ENCODE data around the gene ID1.
"Not testable (repeated sequence)": the region's sequence is repeated elsewhere in the genome, so short reads cannot be mapped to it uniquely, and the experiment has no call there.

The ID1 gene

DNA sequence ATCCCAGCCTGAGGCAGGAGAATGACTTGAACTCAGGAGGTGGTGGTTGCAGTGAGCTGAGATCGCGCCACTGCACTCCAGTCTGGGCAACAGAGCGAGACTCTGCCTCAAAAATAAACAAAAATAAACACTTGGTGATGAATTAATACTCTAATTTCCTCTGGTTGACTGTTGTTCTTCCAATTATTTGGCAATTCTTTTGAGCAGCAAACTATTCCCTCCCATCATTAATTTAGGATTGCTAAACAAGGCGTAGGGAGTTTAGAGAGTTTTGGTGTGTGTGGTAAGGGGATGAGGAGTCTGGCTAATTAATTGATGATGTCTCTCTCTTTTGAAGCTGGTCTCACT is 2.7 kb upstream of the ID1 start:
- DNase-seq (ENCODE audit: low read depth in 2 of 2): no peak

DNA sequence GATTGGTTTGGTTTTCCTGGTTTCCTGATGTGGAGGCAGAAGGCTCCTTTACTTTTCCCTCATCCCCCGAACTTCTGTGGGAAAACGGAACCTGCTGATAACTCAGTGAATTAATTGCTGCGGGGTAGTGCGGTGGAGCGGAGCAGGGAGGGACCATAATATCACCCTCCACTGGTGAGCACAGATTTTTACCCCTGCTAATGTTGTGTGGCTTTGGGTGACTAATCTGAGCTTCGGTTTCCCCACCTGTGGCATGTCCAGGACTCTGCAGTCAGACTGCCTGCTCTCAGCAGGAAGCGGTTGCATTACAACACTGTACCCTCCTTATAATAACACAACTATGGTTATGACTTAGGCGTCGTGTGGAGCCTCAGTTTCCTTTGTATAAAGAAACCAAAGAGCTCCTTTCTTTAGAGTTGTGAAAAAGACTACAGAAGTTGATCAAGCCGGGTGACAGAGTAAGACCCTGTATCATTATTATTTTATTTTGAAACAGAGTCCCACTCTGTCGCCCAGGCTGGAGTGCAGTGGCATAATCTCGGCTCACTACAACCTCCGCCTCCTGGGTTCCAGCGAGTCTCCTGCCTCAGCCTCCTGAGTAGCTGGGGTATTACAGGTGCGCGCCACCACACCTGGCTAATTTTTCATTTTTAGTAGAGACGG is 2.2 kb upstream of the ID1 start:
- peak; percentile 23 to 45 for DNase-seq (ENCODE audit: low read depth in 2 of 2)

DNA sequence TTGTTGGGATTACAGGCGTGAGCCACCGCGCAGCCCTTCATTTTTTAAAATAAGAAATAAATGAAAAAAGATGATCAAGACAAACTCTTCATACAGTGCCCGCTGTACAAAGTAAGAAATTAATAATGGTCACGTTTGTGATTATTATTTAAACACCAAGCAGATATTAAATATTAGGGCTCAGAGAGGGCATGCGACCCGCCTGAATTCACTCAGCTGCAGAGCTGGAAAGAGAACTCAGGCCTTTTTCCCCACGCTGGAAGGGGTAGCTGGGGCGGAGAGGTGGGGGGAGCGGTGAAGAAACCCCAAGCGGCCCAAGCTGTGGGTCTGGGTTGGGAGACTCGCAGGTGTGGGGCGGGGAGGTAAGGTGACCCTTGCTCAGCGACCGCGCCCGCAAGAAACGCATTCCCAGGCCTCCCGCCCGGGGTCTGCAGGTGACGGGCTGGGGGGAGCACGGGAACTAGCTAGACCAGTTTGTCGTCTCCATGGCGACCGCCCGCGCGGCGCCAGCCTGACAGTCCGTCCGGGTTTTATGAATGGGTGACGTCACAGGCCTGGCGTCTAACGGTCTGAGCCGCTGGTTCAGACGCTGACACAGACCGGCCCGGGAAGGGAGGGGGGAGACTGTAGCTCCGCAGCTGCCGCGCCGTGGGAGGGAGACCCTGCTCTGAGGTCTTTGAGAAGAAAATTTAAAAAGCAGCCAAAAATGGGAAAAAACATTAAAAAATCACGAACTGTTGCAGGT is 1.1 kb upstream of the ID1 start:
- peak; percentile 69 to 72 for DNase-seq (ENCODE audit: low read depth in 2 of 2)

DNA sequence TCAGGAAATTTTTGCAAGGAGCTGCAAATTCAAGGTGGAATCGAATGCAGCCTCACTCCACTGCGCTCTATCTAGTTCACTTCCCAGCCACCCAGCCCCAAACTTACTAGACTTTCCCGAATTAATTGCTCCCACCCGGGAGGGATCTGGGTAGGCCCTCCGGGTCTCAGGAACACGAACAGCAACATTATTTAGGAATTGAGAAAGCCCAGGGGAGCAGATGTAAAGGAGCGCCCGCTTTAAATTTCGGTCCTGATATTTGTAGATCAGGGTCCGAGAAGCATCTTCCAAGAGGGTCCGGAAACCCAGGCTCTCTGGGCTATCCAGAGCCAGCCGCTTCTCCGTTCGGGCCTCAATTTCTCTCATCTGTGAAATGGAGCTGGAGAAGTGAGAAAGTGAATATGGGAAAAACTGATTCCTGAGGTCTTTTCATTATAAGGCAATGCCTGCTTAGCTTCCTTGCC is 490 bp upstream of the ID1 start:
- DNase-seq (ENCODE audit: low read depth in 2 of 2): no peak

DNA sequence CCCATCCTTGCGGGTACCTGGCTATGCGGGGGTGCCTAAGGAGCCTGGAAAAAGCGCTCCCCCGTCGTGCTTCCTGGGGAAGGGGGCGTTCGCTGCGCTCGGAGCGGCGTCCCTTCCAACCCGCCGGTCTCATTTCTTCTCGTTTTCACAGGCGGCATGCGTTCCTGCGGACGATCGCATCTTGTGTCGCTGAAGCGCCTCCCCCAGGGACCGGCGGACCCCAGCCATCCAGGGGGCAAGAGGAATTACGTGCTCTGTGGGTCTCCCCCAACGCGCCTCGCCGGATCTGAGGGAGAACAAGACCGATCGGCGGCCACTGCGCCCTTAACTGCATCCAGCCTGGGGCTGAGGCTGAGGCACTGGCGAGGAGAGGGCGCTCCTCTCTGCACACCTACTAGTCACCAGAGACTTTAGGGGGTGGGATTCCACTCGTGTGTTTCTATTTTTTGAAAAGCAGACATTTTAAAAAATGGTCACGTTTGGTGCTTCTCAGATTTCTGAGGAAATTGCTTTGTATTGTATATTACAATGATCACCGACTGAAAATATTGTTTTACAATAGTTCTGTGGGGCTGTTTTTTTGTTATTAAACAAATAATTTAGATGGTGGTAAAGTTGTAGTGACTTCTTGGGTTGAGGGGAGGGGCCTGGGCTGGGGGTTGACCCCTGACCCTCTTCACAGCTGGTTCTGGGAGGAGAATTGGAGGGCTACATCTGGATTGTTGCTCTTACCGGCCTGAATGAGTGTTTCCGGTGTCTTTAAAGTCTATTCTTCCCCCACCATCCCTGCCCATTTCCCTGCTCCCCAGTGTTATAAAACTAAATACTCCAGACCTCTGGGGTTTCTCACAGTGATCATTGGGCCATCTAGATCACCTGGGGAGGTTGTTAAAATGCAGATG is 1.1 kb downstream of the ID1 start:
- no peak for DNase-seq (ENCODE audit: low read depth in 2 of 2)

DNA sequence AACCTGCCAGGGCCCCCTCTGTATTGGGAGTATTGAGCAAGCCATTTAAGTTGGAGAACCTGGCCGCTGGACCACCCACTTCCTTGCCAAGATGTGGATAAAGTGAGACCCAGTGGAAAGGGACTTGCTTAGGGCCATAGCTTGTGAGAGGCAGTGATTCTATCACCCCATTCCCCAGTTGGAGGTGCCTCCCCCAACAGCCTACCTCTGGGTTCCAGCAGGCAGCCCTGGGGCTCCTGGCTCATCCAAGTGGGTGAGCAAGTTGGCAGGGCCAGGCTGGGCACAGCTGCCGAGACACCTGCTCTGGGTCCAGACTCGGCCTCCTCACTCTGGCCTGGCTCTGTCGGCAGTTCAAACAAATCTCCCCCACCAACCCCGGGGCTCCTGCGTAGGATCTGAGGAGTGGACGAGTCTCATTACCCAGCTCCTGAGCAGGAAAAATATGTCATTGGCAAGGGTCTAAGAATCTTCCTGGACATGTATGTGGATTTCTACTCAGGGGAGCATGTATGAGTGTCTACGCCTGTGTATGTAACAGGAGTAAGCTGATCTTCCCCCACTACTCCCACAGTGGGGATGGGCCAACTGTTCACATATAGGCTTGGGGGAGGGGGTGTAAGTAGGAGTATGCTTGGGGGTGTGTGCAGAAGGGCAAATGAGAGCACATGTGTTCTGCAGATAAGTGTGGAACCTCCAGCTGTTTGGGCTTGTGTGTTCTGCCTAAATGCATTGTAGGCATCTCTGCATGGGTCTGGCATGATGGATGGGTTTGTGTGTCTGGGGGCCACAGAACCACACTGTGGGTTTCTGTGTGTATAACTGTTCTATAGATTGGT is 1.9 kb downstream of the ID1 start:
- DNase-seq (ENCODE audit: low read depth in 2 of 2): no peak

DNA sequence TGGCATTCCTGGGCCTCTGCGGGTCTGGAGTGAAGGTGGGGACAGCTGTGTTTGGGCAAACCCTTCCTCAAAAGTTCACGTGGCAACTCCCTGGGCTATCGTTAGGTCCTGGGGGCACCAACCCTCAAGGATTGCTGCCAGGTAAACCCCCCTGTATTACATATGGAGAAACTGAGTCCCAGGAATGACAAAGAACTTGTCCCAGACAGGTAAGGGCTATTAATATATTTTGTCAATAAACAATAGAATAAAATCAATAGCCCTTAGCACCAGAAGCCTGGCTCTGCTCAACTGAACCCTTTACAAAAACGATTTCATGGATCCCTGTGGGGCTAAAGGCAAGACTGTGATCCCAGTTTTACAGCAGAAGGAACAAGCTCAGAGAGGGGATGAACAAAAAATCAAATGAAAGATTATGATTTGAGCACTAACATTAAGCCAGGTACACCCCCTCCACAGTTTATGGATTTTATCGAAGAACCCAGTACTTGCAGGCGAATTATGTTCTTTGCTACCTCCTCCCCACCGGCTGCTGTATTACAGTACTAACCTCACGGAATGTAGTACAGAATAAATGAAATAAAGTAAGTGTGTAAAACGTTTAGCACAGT is 2.7 kb downstream of the ID1 start:
- no peak for DNase-seq (ENCODE audit: low read depth in 2 of 2)

DNA sequence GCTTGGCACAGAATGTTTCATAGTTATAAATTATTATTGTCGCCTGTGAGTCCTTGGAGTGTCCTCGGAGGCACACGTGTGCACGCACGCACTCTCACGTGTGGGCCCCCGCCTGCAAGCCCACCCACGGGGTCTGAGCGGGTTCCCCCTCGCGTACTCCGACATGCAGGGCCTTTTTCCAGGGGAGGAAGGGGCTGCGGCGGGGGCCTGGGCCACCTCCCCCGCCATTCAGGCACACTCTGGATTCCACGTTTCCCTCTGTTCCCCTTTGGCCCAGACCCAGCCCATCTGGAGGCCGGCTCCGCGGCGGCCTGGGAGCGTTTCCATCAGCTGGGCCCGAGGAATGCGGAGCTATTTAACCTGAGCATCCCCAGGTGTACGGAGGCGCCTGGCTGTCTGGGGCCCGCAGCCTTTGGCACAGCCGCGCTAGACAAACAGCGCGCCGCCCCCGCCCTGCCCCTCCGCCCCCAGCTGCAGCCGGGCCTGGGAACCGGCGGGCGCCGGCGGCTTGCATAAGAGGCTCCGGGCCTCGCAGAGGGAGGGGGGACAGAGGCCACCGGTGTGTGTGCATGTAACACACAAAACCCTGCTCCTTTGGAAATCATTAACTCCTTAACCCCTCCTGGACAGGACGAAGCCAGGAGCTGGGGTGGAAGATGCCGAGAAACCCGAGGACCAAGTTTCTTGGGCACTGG is 3.3 kb downstream of the ID1 start:
- DNase-seq (ENCODE audit: low read depth in 2 of 2): no peak

DNA sequence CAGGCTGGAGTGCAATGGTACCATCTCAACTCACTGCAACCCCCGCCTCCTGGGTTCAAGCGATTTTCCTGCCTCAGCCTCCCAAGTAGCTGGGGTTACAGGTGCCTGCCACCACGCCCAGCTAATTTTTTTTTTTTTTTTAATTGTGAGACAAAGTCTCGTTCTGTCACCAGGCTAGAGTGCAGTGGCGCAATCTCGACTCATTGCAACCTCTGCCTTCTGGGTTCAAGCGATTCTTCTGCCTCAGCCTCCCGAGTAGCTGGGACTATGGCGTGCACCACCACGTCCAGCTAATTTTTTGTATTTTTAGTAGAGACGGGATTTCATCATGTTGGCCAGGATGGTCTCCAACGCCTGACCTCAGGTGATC is 7.2 kb downstream of the ID1 start:
- not testable (repeated sequence) for DNase-seq (ENCODE audit: low read depth in 2 of 2)

DNA sequence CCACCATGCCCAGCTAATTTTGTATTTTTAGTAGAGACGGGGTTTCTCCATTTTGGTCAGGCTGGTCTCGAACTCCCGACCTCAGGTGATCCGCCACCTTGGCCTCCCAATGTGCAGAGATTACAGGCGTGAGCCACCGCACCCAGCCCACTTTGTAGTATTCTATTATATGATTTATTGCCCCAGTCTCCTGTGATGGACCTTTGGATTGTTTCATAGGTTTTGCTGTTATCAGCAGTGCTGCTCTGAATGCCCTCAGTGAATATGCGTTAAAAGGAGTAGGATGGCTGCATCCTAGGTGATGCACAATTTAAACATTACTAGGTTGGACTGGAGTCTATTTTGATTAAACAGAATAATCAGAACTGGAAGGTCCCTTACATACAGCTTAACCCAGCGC is 10.3 kb downstream of the ID1 start:
- DNase-seq (ENCODE audit: low read depth in 2 of 2): no peak

DNA sequence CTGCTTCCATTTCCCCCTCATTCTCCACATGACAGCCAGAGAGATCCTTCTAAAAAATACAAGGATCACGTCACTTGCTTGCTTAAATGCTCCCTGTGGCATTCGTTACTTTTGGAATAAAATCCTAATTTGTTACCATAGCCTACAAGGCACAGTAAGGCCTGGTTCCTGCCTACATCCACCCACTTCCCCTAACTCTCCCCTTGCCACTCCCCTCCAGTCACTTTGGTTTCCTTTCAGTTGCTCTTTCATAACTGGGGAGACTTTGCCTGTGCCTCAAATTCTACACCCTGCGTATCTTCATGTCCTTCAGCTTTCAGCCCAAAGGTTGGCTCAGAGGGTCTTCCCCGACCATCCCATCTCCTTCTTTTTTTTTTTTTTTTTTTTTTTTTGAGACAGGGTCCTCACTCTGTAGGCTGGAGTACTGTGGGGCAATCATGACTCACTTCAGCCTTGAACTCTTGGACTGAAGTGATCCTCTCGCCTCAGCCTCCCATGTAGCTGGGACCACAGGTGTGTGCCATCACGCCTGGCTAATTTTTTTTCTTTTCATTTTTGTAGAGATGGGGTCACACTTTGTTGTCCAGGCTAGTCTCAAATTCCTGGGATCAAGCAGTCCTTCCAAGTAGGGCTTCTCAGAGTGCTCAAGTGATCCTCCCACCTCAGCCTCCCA is 12.5 kb downstream of the ID1 start:
- no peak for DNase-seq (ENCODE audit: low read depth in 2 of 2)

DNA sequence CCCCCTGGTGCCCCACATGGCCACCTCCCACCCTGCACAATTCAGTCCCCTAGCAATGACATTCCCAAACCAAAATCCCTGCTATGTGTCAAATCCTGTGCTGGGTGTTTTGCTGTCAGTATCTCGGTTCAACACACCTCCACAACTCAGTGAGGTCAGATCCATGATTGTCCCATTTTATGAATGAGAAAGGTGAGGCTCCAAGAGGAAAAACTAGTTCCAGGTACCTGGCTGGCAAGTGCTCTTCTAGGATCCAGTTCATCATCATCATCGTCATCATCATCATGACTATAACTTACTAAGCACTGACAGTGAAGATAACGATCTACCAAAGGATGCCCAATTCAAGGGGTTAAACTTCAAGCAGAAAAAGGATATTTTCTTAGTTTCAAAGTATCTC is 15.2 kb downstream of the ID1 start:
- no peak for DNase-seq (ENCODE audit: low read depth in 2 of 2)

DNA sequence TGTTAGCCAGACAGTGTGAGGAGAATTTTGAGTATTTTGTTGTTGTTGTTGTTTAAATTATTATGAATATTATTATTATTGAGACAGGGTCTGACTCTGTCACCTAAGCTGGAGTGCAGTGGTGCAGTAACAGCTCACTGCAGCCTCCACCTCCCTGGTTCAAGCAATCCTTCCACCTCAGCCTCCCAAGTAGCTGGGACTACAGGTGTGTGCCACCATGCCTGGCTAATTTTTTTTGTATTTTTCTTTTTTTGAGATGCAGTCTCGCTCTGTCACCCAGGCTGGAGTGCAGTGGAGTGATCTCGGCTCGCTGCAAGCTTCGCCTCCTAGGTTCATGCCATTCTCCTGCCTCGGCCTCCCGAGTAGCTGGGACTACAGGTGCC is 18.0 kb downstream of the ID1 start:
- DNase-seq (ENCODE audit: low read depth in 2 of 2): not testable (repeated sequence)

DNA sequence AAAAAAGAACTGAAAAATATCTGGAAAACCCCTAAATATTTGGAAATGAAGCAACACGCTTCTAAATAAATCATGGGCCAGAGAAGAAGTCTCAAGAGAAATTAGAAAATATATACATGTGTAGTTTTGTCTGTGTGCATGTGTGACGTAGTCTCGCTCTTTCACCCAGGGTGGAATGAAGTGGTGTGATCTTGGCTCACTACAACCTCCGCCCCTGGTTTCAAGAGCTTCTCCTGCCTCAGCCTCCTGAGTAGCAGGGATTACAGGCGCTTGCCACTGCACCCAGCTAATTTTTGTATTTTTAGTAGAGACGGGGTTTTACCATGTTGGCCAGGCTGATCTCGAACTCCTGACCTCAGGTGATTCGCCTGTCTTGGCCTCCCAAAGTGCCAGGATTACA is 21.4 kb downstream of the ID1 start:
- DNase-seq (ENCODE audit: low read depth in 2 of 2): not testable (repeated sequence)

DNA sequence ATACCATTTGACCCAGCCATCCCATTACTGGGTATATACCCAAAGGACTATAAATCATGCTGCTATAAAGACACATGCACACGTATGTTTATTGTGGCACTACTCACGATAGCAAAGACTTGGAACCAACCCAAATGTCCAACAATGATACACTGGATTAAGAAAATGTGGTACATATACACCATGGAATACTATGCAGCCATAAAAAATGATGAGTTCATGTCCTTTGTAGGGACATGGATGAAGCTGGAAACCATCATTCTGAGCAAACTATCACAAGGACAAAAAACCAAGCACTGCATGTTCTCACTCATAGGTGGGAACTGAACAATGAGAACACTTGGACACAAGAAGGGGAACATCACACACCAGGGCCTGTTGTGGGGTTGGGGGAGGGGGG is 23.0 kb downstream of the ID1 start:
- DNase-seq (ENCODE audit: low read depth in 2 of 2): not testable (repeated sequence)

DNA sequence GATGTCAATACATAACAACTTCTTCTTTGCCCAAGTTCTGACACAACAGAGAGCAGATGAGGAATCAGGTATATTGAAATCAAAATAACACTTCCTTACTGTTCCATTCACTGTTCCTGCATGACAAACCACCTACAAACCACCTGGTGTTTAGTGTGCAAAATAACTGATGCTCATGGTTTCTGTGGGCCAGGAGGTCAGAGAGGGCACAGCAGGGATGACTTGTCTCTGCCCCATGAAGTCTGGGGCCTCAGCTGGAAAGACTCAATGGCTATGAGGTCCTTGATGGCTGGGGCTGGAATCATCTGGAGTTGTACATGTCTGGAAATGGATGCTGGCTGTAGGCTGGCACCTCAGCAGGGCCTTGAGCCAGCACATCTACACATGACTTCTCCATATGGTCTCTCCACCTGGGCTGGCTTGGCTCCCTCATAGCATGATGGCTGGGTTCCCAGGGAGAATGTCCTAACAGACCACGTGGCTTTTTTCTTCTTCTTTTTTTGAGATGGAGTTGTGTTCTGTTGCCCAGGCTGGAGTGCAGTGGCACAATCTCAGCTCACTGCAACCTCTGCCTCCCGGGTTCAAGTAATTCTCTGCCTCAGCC is 25.2 kb downstream of the ID1 start:
- DNase-seq (ENCODE audit: low read depth in 2 of 2): no peak

DNA sequence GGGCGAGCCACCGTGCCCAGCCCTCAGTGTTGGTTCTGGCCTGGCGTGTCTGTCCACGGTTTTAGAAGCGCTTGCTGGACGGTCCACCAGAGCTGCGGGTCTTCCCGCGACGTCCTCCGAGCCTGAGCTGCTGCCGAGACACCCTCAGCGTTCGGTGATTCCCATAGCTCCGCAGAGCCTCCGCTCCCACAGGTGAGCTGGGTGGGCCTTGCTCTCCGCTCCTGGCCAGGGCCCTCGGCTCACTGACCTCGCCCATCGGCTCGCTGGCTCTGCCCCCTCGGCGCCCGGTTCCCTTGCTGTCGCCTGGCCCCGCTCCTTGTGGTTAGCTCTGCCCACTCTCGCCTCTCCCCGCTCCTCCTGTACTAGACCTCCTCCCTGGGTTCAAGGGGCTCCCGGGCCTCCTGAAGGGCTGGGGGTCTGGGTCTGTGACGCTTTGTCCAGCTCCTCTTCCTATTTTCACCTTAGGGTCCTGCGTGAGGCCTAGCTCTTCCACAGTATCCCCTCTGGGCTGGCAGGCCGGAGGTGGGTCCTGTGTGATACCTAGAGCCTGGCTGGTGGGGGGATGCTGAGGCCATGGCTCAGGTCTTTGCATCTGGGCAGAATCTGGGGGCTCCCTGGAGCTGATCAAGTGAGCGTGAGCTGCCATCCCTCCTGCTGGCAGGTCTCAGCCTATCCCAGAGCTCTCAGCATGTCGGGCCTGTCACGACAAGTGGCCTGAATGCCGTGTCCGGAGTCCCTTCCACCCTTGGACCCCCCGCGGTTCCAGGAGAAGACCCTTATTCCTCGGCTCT is 27.7 kb downstream of the ID1 start:
- no peak for DNase-seq (ENCODE audit: low read depth in 2 of 2)

DNA sequence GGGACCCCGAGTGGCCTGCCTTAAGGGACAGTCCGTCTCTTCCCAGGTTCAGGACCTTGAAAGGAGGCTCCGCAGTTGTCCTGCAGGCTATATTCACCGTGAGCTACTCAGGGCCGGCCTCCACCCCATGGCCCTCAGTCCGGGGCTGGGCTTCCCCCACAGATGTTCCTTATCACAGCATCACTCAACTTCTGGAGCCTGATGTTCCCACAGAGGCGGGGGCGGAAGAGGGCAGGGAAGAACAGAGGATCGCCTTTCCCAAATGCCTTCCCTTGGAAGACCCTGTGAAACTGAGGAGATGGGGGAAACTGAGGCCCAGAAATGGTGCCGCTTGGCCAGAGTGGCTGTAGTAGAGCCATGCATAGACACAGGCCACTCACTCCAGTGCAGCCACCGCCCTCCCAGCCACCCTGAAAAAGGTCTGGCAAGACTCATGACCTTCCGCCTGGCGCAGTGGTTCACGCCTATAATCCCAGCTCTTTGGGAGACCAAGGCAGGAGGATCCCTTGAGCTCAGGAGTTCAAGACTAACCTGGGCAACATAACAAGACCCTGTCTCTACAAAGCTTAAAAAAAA is 28.3 kb downstream of the ID1 start:
- no peak for DNase-seq (ENCODE audit: low read depth in 2 of 2)

DNA sequence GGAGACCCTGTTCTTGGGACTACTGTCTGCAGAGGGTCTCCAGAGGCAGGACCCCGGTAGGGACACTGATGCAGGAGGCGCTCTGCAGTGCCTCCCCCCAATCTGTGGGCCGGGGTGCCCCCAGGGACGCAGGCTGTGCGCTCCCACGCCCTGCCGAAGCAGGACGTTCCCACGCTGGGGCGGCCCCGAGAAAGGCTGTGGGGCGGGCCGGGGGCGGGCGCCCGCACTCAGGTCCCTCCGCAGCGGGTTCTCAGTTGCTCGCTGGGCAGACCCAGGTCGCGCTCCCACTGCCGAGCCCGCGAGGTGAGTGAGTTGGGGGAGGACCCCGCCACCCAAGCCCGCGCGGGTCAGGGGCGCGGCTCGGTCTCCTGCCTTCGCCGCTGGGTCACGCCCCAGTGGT is 32.6 kb downstream of the ID1 start, which contains the start of gene COX4I2:
COX4I2 (plus strand) TSS at position 253 of the 400 bp plus-strand sequence. CDS start 1,106 bp downstream, outside the sequence.
- DNase-seq (ENCODE audit: low read depth in 2 of 2): no peak

Data from stimulated activated CD4-positive, alpha-beta T cell treated with anti-CD3 and anti-CD28 coated beads, Interleukin-4, amount 100 ng/mL, for 48 hours (primary cell).